ENCODE data around the gene UGT1A9.

DNA sequence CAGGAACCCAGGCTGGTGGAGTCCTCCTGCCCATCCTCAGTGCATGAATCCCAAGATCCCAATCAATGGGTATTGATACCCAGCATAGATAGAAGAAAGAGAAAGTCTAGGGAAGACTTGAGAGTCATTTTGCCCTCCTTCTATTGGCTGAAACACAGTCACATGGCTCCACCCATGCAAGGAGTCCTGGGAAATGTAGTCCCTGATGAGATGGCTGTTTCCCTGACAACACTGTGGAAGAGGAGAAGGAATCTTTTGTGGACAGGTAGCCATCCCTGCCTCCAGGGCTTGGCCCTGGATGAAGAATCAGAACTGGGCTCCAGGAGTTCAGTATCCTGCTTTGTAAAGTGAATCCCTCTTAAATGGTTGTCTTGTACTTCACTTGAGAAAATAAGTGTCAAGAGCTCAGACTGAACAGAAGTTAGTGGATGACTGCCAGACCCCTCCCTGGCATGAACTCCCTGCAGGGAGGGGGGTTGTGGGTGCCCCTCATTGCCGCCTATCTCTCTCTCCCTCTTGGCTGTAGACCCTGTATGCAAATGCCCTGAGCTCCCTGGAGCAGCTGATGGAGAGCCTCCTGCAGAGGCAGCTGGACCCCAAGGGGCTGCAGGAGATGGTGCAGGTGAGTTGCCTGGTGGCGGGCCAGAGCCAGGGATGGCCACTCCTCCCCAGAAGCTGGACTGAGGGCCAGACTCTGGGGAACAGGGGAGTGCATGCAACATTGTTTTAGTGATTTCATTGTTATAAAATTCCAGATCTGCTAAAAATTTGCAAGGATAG lies 142.5 kb downstream of the UGT1A9 start:
- TF ChIP-seq, protein P1, sequence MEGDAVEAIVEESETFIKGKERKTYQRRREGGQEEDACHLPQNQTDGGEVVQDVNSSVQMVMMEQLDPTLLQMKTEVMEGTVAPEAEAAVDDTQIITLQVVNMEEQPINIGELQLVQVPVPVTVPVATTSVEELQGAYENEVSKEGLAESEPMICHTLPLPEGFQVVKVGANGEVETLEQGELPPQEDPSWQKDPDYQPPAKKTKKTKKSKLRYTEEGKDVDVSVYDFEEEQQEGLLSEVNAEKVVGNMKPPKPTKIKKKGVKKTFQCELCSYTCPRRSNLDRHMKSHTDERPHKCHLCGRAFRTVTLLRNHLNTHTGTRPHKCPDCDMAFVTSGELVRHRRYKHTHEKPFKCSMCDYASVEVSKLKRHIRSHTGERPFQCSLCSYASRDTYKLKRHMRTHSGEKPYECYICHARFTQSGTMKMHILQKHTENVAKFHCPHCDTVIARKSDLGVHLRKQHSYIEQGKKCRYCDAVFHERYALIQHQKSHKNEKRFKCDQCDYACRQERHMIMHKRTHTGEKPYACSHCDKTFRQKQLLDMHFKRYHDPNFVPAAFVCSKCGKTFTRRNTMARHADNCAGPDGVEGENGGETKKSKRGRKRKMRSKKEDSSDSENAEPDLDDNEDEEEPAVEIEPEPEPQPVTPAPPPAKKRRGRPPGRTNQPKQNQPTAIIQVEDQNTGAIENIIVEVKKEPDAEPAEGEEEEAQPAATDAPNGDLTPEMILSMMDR (conservative IDR thresholded peaks at IDR 0.05) = no peak
- no peak for TF ChIP-seq EZH2 (IDR thresholded peaks at IDR 0.05; ENCODE audit: low read depth)

Data from PC-9 (cell line).